22Rv1 (cell line): ENCODE data around the gene HEPACAM.

Source experiments
- CTCF ChIP-seq: fragments of 450-650 bp; IDR thresholded peaks from 2 replicates; pipeline ENCODE4 v1.5.1; 2017; ENCODE audit warnings: mild to moderate bottlenecking
- ZFX ChIP-seq: fragments of 450-650 bp; IDR thresholded peaks from 2 replicates; pipeline ENCODE4 v1.6.1; 2017; ENCODE audit warnings: antibody characterized with exemption, borderline replicate concordance

GRCh38 chr11:124977006-124977405, 41.2 kb upstream of the HEPACAM start:
- TF ChIP-seq CTCF, result no peak
- TF ChIP-seq ZFX, result no peak
